Putamen (tissue), 1 donor: ENCODE measurements around the gene WDR83.
A peak's percentile ranks its signal among the peaks of the same experiment; 100 is the strongest.
"Not testable (repeated sequence)": the region's sequence is repeated elsewhere in the genome, so short reads cannot be mapped to it uniquely, and the experiment has no call there.

ENCODE experiments used
- DNase-seq: peaks from one replicate; pipeline ENCODE4 v3.0.0-alpha.2; 2016; ENCODE audit warnings: low spot score

WDR83 gene

GRCh38 chr19:12655546-12655945, 11.1 kb upstream of the WDR83 start:
- DNase-seq, result no peak

GRCh38 chr19:12656899-12657571, 9.6 kb upstream of the WDR83 start:
- DNase-seq, result no peak

DNA sequence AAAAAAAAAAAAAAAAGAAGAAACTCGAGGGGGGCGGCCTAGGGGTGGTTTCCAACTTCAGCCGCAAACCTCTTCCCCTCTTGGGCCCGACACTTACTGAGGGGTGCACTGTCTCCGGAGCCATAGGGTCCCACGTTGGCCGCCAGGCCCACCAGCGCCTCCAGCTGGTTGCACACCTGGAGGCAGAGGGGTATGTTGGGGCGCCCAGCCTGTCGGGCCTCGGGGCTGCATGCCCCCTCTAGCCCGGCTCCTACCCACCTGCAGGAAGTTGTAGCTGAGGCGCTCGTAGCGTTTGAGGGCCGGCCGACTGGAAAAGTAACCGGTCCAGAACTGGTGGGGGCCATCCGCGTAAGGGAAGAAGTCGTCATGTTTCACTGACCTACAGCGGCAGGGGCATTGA, 8.6 kb upstream of the WDR83 start:
- DNase-seq, result no peak

GRCh38 chr19:12660980-12661379, 5.6 kb upstream of the WDR83 start:
- peak; percentile 47 for DNase-seq

DNA sequence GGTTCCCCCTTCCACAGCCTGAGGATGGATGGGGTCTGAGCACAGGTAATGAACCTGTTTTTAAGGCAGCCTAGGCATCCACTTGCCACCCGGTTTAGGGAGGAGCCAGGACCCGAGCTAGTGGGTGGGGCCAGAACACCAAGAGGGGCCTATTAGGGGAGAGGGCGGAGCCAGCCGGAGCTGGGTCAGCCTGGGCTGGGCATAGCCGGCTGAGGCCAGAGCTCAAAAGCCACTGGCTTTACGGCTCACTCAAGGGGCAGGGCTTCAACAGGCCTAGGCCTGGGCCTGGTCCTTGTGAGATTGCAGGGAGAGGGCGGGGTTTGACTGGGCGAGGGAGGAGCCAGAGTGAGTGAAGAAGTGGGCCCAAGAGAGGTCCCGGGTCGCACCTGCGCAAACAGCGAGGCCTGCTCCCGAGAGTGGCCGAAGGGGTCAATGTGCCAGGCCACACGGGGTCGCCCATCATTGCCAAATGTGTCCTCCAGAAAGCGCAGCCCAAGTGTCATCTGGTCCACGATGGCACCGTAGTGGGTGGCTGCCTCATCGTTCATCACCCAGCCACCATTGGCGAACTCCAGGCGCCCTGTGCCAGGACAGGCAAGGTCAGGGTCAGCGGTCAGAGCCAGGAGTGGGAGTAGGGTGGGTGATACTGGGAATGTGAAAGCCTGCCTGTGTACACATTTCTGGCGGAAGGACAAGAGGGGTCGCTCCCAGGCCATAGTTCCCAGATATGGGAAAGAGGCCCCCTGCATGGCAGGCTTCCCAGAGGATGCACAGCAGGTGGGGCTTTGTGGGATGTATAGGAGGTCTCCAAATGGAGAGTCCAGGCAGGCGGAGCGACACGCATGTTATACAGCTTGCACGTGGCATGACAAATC, 2.0 kb upstream of the WDR83 start:
- DNase-seq, result no peak

DNA sequence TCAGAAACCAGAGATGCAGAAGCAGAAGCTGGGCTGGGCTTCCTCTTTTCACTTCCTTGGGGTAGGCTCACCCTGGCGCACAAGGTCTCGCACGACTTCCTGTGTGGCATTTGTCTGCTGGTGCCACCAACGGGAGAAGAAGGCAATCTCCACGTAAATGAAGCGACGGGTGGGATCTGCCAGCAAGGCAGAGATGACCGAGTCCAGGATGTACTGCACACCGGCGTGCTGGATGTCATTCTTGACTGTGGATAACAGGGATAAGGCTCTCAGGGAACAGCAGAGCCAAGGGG, 1.4 kb upstream of the WDR83 start:
- DNase-seq, result no peak

DNA sequence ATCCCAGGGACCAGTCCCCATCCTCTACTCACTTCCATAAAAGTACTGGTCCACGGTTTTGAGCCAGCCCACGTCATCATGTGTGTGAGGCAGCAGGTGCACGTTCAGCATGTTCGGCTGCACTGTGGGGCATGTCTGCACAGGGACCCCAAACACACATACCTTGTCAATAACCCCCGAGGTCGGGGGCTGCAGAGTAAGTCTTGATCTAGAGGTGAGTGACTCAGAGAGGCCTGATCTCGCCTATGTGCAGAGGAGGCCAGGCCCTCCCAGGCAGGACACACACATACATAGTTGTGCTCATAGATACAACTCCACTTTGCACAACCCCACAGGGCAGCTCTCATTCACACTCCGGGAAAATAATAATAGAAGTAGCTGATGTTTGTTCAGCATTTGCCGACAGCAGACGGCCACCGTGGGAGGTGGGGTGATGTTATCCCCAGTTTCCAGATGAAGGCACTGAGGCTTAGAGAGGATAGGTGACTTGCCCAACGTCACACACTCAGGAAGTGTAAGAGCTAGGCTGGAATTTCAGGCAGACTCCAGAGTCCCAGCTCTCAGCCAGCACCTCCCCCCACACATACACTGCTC, 839 bp upstream of the WDR83 start:
- DNase-seq, result no peak

GRCh38 chr19:12667731-12668302, 1.2 kb downstream of the WDR83 start:
- DNase-seq, result no peak

DNA sequence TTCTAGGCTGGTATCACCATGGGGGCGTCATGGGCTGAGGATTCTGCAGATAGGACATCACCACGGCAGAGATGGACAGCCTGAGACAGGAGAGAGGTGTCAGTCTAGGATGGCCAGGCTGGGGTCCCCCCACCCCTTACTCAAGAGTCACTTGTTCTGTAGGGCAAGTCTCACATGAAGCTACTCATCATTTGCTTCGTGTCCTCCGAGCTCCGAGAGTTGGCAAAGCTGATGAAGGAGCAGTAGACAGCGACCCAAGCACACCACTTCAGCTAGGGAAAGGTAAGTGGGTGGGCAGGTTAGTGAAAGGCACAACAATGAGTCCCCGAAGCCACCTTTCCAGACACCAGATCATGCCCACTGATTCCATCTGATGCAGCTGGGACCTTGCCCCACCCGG, 1.7 kb downstream of the WDR83 start:
- DNase-seq, result no peak

GRCh38 chr19:12668932-12669269, 2.3 kb downstream of the WDR83 start:
- DNase-seq, result peak; percentile 34

GRCh38 chr19:12669270-12670158, 2.9 kb downstream of the WDR83 start:
- DNase-seq, result peak; percentile 88

DNA sequence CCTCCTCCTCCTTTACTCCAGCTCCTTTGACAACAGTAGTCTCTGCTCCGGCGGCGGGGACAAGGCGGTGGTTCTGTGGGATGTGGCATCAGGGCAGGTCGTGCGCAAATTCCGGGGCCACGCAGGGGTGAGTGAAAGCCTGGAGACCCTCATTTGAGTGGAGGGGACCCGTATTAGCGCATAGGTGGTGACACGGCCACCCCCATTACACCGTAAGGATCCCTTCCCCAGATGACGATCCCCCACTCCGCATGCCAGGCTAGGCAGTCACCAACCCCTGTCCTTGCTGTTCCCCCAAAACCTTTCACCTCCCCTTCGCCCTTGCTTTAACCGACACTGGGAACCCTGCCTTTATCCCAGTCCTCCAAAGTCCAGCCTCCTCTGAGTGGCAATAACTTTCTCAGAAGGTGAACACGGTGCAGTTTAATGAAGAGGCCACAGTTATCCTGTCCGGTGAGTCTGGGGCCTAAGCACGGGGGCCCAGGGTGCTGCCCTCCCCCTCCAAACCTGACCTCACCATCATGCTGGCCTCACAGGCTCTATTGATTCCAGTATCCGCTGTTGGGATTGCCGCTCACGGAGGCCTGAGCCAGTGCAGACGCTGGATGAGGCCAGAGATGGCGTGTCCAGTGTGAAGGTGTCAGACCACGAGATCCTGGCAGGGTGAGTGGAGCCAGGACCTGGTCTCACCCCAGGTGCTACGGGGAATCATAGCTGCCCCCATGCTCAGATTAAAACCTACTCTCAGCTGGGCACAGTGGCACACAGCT, 3.7 kb downstream of the WDR83 start:
- no peak for DNase-seq

GRCh38 chr19:12672744-12673143, 6.1 kb downstream of the WDR83 start:
- DNase-seq, result no peak

- no peak for DNase-seq
Observed at GRCh38 chr19:12675399-12675798, 8.8 kb downstream of the WDR83 start.

DNA sequence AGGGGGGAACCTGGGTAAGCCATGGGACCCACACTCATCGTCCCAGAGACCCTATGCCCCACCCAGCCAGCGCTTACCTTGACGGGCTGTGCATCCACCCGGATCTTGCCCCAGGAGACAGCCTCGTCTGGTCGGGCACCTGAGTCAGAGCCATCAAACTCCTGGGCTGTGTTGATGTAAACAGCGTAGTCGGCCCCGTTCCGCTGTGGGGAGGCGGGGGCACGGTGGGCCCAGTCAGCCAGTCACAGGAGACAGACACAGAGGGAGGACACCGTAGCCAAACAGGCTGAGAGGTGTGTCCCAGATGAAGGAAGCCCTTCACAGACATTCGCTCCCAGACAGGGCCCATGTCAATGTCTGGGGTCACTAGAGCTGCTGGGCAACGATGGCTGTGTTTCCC, 9.3 kb downstream of the WDR83 start:
- no peak for DNase-seq

DNA sequence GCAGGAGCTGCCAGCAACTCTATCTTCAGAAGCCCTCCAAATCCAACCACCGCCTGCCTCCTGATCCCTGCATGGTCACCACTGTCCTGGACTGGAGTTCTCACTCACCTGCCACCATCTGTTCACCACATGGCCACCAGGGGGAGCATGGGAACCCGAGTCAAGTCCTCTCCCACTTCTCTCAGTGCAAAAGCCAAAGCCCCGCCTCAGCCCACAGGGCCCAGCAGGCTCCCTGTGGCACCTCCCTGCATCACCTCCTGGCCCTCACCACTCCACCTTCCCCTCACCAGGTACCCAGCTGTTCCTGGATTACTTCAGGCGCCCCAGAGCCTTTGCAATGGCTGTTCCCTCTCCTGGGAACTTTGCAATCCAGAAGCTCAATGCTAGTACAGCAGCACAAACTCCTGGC, 9.8 kb downstream of the WDR83 start:
- DNase-seq, result peak; percentile 35

DNA sequence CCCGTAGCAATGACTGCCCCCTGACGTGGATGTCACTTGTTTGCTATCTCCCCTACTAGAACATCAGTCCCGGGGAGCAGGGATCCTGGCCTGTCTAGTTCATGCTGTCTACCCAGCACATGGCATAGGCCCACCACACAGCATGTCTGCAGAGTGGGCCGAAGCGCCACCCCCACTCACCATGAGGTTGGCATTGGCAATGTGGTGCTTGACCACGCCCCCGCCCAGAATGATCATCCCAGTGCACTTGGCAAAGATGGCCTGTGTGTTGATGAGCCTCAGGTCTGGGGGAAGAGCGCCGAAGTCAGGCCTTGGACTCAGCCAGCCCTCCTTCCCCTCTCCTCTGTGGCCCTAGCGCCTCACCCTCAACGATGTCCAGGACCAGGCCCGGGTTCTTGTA, 10.3 kb downstream of the WDR83 start:
- no peak for DNase-seq

DNA sequence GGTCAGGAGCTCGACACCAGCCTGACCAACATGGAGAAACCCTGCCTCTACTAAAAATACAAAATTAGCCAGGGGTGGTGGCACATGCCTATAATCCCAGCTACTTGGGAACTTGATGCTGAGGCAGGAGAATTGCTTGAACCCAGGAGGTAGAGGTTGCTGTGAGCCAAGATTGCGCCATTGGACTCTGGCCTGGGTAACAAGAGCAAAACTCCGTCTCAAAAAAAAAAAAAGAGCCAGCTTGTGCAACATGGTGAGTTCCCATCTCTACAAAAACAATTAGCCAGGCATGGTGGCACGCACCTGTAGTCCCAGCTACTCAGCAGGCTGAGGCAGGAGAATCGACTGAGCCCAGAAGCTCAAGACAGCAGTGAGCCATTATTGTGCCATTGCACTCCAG, 11.4 kb downstream of the WDR83 start:
- not testable (repeated sequence) for DNase-seq

DNA sequence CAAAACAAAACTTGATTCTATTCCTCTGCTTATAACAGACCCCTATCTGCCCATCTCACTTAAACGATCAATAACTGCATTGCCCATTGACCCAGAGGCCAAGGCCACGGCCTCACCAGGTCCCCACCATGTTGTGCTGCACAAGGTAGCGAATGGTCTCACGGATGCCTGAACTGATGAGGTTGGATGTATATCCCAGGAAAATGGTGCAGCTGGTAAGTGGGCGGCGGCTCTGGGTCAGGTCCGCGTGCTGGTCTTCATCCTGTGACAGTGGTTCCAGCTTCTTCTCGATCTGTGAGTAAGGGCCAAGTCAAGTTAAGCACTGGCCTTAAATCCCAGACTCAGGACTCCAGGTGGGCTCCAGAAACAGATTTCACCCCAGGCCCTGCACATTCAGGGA, 13.4 kb downstream of the WDR83 start:
- no peak for DNase-seq

DNA sequence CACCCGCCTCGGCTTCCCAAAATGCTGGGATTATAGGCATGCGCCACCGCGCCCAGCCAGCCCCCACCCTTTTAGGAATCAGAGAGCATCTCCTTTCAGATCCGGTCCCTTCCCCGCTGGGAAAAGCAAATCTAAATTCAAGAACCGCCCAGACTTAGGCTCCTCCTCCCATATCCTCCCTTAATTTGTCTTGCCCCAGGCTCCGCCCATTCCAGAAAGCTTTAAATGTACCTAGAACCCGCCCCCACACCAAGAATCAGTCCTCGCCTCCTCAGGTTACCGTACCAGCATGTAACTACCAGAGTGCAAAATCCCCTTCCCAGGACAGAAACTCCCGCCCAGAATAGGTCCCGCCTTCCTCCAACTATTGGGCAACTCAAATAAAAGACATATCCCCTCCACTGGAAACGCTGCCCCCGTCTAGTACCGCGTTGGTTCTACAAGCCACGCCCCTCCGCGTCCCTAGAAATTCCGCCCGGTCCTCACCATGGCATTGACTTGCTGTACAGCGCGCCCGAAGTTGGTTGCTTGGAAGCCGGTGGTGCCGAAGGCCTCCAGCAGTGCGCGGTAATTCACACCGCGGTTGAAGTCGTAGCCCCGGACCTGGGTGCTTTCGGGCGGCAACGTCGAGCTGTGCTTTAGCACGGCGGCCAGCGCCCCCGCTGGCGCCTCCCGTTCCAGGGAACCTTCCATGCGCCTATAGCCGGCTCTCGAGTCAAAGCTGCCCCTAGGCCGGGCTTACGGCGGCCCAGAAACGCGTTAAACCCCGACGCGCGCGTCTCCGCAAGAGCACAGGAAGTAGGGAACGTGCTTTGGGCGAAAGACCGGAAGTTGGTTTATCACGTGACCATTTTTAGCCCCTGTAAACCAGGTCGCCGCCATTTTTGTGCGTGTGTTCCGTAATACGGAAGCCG, 14.7 kb downstream of the WDR83 start, which contains the start of gene DHPS:
DHPS (minus strand) TSS at position 807 of the 914 bp plus-strand sequence; CDS start at position 693, 114 bp downstream.
- peak; percentile 95 for DNase-seq
